Psoas muscle (tissue), 8 donors: ENCODE results near the gene UBL3. TPM values are rescaled to one million over a fixed set of nuclear protein-coding genes. Genes with fewer than 3 reads are reported as not detected.

Source experiments
- ATAC-seq, 4 donors: fragments of 200-7000 bp; cut with Tn5 transposase; one replicate each; pipeline ENCODE4 v1.9.1; 2020; ENCODE audit warnings: moderate library complexity in 3 of 4, mild to moderate bottlenecking in 2 of 4
- DNase-seq, 2 donors: peaks; one replicate each; pipeline ENCODE4 v3.0.0-alpha.2; 2020
- H3K27ac ChIP-seq: fragments of 200-600 bp; one replicate; pipeline ENCODE4 v1.8.0; 2022
- H3K27me3 ChIP-seq, 3 donors: fragments of 200-600 bp in 1 of 3; one replicate each; pipeline versions ENCODE4 v1.6.1 to v1.8.0; 2013 to 2022; ENCODE audit warnings: low read length in 2 of 3, mild to moderate bottlenecking in 2 of 3, moderate library complexity in 1 of 3; ENCODE audit not compliant: insufficient read depth in 3 of 3
- H3K36me3 ChIP-seq, 2 donors: fragments of 200-600 bp in 1 of 2; one replicate each; pipeline versions ENCODE4 v1.6.1 to v1.8.0; 2013 to 2022; ENCODE audit warnings: low read depth in 1 of 2, mild to moderate bottlenecking in 1 of 2, moderate library complexity in 1 of 2; ENCODE audit not compliant: insufficient read depth in 1 of 2
- H3K4me1 ChIP-seq: fragments of 200-600 bp; one replicate; pipeline ENCODE4 v1.8.0; 2022
- H3K4me3 ChIP-seq: fragments of 200-600 bp; one replicate; pipeline ENCODE4 v1.8.0; 2022; ENCODE audit warnings: mild to moderate bottlenecking
- H3K9me3 ChIP-seq: fragments of 200-600 bp; one replicate; pipeline ENCODE4 v1.8.0; 2022
- WGBS, 3 donors: extraction: QIAGEN DNeasy Blood & Tissue Kit; methylation state at CpG; one replicate each; pipeline versions ENCODE4 v1.1.6 to v1.1.7; 2013; 5-methylcytosine and 5-hydroxymethylcytosine counted together
- intact Hi-C, 2 donors: fragments of 100-400 bp; cut with DNase I; formaldehyde crosslinking; loops; one replicate each; pipeline versions ENCODE4 v1.11.0 to v1.14.2; 2022
- polyA plus RNA-seq, 3 donors: library from polyadenylated mRNA; stranded (reverse); fragments of 200-250 nt; gene quantifications; one replicate each; pipeline ENCODE4 v1.2.3, GENCODE V29; 2013
- total RNA-seq, 4 donors: library from RNA; stranded (reverse); fragmentation: NEBNext Ultra II Directional in 2 of 4; extraction: Animal tissue kit (Norgen Biotek cat#: 25700) in 2 of 4; gene quantifications; one replicate each; pipeline versions ENCODE4 v1.2.1 to v1.2.4, GENCODE V29; 2021 to 2023
- TF ChIP-seq, protein P1 (sequence below): fragments of 200-600 bp; IDR thresholded peaks from one replicate; pipeline ENCODE4 v1.8.0; 2022; ENCODE audit warnings: antibody characterized with exemption
- donor health status: healthy with polysubstance abuse.
- donor health status: DM: no; HTN: no; CAD: no; lungs with moderate emphysema.
- donor health status: Bipolar disorder and iron deficiency.
- donor health status: healthy.
- donor health status: DM: yes; HTN: yes; CAD: no.
- donor health status: DM: no; HTN: no; CAD: no.
- donor health status: DM: no; HTN: no; CAD: no.
- donor health status: DM: yes; HTN: yes; CAD: no.

The UBL3 gene
- total and polyA plus RNA-seq, 7 donors = 15.7 to 43.8 (median 22.8) TPM

DNA sequence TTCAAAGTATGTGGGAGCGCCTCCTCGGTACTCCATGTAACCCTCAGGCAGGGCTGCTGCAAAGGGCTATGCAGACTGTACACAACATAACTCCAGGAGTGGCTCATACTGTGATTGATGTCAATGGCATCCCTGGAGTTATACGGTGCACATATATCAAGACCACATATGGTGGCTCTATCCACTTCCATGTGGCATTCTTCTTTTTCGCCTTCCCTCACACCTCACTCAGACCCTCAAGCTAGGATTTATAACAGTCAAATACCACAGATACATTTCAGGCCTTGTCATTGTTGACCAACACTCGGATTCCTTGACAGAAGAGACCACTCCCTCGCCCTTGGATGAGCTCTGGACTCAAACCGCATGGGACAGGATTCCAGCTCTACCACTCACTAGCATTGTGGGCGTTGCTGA, 11.3 kb upstream of the UBL3 start:
- Histone ChIP-seq H3K9me3 (no peaks in the 10 kb centered on the region), H3K27me3 (no peaks in the 10 kb centered on the region), H3K27ac (no peak overlapping the region), H3K4me1 (no peaks in the 10 kb centered on the region), H3K36me3 (no peaks in the 10 kb centered on the region), H3K4me3 (no peak overlapping the region)
- ATAC-seq (no peak), DNase-seq (no peak)
- TF ChIP-seq, protein P1, sequence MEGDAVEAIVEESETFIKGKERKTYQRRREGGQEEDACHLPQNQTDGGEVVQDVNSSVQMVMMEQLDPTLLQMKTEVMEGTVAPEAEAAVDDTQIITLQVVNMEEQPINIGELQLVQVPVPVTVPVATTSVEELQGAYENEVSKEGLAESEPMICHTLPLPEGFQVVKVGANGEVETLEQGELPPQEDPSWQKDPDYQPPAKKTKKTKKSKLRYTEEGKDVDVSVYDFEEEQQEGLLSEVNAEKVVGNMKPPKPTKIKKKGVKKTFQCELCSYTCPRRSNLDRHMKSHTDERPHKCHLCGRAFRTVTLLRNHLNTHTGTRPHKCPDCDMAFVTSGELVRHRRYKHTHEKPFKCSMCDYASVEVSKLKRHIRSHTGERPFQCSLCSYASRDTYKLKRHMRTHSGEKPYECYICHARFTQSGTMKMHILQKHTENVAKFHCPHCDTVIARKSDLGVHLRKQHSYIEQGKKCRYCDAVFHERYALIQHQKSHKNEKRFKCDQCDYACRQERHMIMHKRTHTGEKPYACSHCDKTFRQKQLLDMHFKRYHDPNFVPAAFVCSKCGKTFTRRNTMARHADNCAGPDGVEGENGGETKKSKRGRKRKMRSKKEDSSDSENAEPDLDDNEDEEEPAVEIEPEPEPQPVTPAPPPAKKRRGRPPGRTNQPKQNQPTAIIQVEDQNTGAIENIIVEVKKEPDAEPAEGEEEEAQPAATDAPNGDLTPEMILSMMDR = no peak
- intact Hi-C loops = no loop called here
- 93 to 94% (median 94%) methylated on average over 8 of the region's 8 CpGs for WGBS, 3 donors

DNA sequence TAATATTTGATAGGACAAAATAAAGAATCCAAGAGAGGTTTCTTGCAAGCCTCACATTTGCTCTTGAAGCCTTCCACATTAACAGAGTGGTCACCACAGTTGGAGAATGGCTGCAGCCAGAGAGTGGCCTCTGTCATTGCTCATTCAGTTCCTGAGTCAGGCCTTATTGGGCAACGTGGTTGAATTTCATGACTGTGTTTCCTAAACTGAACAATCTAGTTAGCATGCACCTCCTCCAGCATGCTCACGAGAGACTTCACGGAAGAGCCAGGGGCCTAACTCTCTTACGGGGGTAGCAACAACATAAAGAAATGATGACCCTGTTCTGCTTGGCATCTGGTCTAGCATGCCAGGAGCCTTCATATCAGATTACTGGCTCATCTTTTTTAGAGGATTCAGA, 9.6 kb upstream of the UBL3 start:
- intact Hi-C loops = loop anchor here in 1 of 2 donors (10.0 kb wide), 1 partner anchor 355 kb away; no protein-coding TSS in a partner anchor
- WGBS, 3 donors = 86 to 88% (median 88%) methylated on average over 4 of the region's 4 CpGs
- TF ChIP-seq, protein P1 = no peak

DNA sequence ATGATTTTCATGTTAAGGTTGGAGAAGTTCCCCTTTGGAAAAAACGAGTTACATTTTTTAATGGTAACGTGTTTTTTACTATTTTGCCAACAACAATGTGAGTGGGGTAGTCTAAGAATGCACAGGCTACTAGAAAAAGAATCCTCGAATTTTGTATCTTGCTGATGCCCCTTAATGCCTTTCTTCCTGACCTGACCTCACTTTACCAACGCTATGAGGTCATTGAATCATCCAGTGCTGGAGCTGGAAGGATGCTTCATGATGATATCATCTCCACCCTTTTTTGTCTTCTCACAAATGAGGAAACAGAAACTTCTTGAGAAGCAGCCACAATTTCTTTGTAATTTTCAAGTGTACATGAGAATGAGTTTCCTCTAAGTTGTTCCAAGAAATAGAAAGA, 8.2 kb upstream of the UBL3 start:
- H3K9me3 ChIP-seq = no peaks in the 10 kb centered on the region
- 55 to 79% (median 69%) methylated on average over 4 of the region's 4 CpGs for WGBS, 3 donors
- H3K4me3 ChIP-seq = no peak overlapping the region
- H3K36me3 ChIP-seq = no peaks in the 10 kb centered on the region
- TF ChIP-seq, protein P1 = no peak
- DNase-seq (no peak), ATAC-seq (no peak)
- H3K4me1 ChIP-seq = no peaks in the 10 kb centered on the region
- H3K27ac ChIP-seq = no peak overlapping the region
- no peaks in the 10 kb centered on the region for H3K27me3 ChIP-seq
- intact Hi-C loops = loop anchor here in 1 of 2 donors (10.0 kb wide), 1 partner anchor 354 kb away; no protein-coding TSS in a partner anchor

More for the DNA sequence above, 9.6 kb upstream of the UBL3 start:
- DNase-seq (no peak), ATAC-seq (peak in 2 of 4 donors; percentile 34 to 51)
- Histone ChIP-seq H3K36me3 (no peaks in the 10 kb centered on the region), H3K4me3 (no peak overlapping the region), H3K27me3 (no peaks in the 10 kb centered on the region), H3K4me1 (no peaks in the 10 kb centered on the region), H3K9me3 (no peaks in the 10 kb centered on the region), H3K27ac (no peak overlapping the region)

DNA sequence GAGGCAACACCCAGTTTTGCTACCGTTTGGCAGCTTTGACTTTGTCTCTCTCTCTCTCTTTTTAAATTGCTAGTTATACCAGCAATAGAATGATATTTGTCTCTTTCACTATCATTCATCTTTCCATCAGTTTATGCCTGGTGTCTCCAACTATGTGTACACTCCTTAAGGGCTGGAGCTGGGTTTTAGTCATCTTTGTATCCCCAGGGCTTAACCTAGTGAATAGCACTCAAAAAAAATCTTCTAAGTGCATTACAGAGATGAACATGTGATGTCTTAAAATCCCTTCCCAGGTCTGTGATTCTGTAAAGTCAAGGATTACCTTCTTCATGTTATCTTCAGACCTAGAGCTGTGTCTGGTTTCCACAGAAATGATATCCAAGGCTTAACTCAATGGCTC, 7.8 kb upstream of the UBL3 start:
- H3K27ac ChIP-seq = no peak overlapping the region
- ATAC-seq = no peak
- intact Hi-C loops = loop anchor here in 1 of 2 donors (10.0 kb wide), 1 partner anchor 353 kb away; no protein-coding TSS in a partner anchor

More for the DNA sequence above, 7.8 kb upstream of the UBL3 start:
- H3K9me3 ChIP-seq = no peaks in the 10 kb centered on the region
- no peak overlapping the region for H3K4me3 ChIP-seq
- H3K4me1 ChIP-seq = no peaks in the 10 kb centered on the region
- TF ChIP-seq, protein P1 = no peak
- no peaks in the 10 kb centered on the region for H3K27me3 ChIP-seq
- WGBS, 3 donors = 53 to 57% (median 57%) methylated on average over 1 of the region's 1 CpG
- no peak for DNase-seq
- no peaks in the 10 kb centered on the region for H3K36me3 ChIP-seq
